GM21717 (cell line): ENCODE results near the gene SLC9A4.

Experiments used
- ATAC-seq: cut with Tn5 transposase; IDR thresholded peaks from one replicate; pipeline ENCODE4 v1.9.1; 2021; ENCODE audit warnings: mild to moderate bottlenecking, moderate library complexity; ENCODE audit not compliant: unreplicated experiment

Gene SLC9A4

DNA sequence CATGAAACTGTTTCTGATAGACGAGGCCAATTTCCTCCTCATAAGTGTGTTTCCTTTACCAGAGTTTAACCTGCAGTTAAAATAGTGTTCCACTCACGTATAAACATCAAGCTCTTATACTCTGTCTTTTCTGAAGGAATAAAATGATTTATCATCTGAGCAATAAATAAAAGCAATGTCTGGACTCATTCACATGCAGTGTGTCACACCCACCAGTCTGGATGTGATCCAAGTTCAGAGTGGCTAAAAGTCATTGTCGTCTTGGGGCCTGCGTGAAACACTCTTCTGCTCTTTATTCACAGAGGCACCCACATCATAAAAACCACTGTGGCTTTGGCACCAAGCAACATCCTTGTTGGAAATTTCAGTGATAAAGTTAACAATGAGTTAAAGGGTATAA lies 19.5 kb upstream of the SLC9A4 start:
- ATAC-seq, result no peak

DNA sequence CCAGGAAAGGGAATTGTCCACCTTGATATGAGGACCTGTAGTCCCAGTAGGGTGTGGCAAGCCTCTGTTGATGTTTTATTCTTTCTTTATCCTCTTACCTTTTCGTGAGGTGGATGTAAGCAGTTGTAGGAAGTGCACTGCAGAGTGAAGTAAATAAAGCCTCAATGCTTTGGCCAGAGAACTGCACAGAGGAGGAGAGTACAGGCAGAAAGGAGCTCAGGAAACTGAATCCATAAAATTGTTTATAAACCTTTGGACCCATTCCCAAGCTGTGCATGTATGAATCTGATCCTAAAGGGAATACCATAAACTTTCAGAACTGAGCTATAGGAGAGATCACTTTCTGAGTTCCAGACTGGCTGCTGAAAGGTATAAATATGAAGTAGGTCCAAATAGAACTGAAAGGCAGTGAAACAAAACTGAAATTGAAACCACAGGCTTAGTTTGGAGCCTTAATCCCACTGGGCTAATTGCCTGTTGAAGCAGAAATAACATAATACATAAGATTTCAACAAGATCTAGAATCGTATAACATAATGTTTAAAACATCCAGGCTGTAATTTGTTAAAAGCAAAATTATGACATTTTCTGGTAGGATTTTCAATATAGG lies 17.9 kb upstream of the SLC9A4 start:
- ATAC-seq, result no peak

DNA sequence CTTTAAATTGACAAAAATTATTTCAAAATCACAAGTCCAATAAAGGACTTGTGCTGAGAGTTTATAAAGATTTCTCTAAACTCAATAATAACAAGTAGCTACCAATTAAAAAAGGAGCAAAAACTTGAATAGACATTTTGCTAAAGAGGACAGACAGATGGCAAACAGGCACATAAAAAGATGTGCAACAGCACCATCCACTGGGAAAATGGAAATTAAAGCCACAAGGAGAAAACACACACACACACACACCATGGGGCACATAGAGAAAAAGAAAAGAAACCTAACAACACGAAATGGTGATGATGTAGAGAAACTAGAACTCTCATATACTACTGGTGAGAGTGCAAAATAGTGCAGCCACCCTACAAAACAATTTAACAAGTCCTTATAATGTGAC lies 12.6 kb upstream of the SLC9A4 start:
- no peak for ATAC-seq

DNA sequence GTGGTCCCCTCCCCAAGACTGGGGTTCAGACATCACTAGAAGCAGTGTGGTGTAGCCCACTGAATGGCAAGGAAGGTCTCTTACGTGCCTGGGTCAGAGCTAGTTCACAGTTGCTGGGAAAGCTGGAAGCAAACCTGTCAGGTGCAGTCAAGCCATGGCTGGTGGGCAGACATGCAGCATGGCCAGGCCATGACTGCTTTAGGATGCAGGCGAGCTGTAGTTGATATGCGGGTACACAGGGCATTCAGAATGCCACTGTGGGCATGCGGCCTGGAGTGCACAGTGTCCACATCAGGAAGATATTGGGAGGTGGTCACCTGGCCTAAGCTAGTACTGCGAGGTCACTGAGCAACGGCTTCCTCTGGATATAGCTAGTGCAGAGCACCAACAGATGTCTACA lies 11.8 kb upstream of the SLC9A4 start:
- ATAC-seq, result no peak

DNA sequence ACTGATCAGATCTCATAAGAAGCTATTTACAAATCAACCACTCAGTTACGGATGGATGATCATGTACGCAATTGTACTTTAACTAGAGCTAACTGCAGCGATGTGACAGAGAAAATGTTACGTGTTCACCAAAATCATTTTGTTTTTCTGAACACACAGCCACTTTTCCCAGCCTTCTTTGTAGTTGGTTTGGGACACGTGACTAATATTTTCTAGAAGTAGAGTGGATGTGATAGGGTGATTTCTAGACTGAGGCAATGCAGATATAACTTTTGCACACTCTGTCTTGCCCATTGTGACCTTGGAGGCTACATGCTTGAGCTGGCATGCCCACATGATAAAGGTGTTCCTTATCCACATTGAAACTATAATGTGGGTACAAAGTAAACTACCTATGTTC lies 9.9 kb upstream of the SLC9A4 start:
- no peak for ATAC-seq

DNA sequence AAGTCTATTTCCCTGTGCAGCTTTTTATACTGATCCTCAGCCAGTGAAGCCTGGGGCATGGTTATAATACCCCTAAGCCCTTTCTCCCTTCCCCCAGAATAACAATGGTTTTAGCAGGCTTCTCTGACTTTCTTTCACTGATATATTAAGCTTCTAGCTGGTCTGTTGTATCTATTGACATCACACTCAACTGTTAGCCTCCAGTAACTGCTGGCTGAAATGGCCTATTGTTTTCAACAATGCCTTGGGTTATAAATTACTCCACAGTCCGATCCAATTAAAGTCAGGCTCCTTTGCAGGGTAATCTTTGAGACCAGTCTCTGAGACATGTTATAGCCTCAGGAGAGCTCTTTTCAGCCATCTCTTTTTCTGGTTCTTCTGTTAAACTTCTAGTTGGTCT lies 2.9 kb upstream of the SLC9A4 start:
- ATAC-seq, result no peak

DNA sequence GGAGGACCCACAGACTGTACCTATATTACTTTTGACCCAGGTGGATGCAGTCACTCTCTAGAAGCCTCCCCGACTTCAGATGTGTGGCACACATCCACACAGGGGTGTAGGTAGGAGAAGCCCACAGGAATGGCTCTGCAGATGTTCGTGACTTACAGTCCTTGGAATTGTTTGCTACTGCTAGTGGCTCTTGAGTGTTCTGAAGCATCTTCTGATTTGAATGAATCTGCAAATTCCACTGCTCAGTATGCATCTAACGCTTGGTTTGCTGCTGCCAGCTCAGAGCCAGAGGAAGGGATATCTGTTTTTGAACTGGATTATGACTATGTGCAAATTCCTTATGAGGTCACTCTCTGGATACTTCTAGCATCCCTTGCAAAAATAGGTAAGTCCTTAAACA lies 605 bp downstream of the SLC9A4 start:
- ATAC-seq, result no peak

DNA sequence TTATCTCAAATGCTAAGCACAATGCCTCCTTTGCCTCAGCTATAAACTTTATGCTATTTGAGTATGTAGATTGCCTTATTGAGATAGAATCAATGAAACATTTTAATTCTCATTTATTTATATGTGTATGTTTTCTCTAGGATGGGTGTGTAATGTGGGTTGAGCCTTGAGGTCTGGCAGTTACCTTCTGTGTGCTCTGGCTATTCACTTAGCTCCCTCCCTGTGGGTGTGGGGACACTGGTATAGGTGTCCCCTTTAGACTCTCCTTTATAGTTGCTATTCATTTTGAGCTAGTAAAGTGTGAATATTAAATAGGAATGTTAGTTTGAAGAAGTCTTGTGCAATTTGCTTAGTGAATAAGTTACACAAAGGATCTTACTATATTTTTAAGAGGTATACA lies 1.8 kb downstream of the SLC9A4 start:
- ATAC-seq, result no peak

DNA sequence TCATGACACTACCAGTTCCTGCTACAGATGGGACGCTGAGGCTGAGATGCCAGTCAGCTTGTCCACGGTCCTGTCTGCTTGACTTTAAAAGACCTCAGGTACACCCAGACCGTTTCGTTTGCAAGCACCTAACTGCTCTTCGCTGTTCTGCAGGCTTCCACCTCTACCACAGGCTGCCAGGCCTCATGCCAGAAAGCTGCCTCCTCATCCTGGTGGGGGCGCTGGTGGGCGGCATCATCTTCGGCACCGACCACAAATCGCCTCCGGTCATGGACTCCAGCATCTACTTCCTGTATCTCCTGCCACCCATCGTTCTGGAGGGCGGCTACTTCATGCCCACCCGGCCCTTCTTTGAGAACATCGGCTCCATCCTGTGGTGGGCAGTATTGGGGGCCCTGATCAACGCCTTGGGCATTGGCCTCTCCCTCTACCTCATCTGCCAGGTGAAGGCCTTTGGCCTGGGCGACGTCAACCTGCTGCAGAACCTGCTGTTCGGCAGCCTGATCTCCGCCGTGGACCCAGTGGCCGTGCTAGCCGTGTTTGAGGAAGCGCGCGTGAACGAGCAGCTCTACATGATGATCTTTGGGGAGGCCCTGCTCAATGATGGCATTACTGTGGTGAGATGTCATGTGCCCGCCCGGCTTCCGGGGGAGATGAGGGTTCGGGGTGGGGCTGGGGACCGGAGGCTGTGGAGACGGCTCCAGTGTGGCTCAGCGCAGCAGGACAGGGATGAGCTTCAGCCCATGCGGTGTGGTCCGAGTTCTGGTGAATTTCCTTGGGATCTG lies 5.9 kb downstream of the SLC9A4 start:
- no peak for ATAC-seq

DNA sequence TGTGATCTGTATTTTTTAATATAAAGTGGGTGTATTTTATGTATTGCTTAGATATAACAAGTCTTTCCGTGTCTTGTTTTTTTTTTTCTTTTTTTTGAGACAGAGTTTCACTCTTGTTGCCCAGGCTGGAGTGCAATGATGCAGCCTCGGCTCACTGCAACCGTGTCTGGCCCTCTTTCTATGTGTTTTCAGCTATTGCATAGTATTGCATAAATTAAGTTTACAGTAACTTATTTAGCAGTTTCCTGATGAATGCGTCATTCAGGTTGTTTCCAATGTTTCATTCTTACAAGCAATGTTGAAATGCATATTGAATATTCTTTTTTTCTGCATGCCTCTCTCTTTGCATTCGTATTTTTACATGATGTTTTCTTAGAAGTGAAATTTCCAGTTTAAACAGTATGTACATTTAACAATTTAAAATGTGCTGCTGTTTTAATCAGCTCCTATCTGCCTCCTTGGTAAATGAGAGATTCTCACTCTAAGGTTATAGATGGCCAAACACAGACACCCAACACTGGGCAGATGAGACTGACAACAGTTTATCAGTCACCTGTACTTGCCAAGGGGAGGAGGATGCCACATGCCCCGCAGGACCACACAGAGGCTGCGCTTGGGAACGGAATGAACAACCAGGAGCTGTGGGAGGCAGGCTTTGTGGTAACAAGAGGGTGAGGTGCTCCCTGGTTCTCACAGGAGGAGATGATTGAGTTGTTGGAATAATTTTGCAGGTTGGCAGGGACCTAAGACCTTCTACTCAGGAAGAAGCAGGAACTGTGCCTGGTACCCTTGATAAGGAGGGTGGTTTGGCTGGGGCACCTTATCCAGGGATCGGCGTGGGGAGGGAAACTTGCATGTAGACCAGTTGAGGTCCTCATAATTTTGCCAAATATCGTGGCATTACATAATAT lies 7.5 kb downstream of the SLC9A4 start:
- ATAC-seq, result no peak

DNA sequence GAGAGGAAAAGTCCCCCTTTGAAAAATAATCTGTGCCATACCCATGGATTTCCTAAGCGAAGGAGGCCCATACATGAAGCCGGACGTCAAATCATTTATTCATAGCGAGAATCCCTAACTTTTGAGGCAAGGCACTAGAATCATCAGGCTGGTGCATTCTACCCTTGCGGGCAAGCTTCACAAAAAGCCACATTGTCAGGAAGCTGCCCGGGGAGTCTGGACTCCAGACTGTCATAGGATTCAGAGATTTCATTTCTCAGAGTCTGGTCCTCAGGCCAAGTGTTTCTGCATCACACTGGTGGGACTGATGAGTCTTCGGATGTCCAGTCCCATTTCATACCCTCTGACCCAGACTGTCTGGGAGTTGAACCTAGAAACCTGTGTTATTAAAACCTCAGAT lies 8.9 kb downstream of the SLC9A4 start:
- no peak for ATAC-seq

DNA sequence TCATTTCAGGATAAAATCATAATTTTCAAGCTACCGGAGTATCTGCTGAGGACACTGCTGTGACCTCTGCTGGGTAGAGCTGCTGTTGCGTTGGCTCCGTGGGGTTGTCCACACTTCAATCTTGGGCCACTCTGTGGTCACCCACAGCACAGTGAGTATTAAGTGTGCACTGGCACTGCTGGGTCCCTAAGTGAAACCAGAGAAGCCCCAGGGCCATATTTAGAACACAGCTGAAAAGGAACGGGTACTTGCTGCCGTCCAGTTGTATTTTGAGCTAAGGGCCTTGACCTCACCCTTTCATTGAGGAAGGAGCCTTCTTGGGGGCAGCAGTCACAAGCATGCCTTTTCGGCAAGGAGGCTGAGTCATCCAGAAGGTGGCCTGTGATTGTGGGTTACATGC lies 10.1 kb downstream of the SLC9A4 start:
- ATAC-seq, result no peak

DNA sequence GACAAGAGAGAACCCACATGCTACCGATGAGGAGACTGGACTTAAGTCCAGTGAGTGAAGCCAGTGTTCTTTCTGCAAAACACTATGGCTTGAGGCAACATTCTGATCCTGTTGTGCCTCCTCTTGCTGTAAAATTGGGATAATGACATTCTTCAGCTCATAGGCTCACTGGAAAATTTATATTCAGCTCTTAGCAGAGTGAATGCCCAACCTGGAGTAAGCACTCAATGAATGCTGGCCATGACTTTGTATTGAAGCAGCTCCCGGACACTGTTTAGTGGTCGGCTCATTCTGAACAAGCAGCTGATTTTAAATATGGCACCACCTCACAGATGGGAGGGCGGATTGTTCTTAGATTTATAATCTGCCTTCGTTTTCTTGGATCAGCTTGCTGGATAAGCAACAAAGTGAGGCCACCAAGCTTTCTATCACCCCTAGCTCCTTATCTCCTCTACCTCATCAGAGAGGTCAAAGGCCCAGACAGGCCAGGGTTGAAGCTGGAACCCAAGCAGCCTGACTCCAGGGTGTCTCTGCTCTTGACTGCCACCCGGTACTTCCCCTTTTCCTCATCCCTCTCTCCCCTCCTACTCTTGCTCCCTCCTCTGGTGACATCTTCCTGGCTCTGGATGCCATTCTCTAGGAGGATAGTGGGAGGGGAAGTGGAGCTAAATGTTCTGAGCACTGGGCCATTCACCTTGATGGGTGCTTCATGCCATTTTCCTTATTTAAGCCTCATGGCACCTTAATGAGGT lies 11.5 kb downstream of the SLC9A4 start:
- ATAC-seq, result no peak

DNA sequence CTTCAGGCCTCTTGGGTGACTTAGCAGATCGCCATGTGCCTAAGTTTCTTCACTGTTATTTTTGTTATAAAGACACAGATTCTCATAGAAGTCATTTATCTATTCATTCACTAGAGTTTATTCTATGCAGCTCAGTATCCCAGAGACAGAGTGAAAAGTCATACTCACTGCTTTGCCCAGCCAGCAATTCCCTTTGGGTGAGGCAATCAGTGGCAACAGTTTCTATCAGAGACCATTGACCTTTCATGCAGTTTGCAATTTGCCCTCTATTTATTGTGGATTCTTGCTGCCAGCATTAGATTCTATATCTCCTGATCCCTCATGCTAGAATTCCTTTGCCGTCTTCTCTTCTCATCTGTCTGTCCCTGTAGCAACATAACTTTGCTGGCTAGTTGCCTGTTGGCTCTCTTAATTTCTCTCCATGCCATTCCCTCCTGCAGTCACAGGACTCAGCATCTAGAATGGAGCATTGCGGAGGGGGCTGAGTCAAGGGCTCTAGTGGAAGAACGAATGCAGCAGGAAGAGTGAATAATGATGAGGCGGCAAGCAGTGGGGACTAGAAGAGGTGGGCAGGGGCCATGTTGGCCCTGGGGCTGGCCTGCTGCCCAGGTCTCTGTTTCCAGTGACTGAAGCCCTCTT lies 12.2 kb downstream of the SLC9A4 start:
- no peak for ATAC-seq

DNA sequence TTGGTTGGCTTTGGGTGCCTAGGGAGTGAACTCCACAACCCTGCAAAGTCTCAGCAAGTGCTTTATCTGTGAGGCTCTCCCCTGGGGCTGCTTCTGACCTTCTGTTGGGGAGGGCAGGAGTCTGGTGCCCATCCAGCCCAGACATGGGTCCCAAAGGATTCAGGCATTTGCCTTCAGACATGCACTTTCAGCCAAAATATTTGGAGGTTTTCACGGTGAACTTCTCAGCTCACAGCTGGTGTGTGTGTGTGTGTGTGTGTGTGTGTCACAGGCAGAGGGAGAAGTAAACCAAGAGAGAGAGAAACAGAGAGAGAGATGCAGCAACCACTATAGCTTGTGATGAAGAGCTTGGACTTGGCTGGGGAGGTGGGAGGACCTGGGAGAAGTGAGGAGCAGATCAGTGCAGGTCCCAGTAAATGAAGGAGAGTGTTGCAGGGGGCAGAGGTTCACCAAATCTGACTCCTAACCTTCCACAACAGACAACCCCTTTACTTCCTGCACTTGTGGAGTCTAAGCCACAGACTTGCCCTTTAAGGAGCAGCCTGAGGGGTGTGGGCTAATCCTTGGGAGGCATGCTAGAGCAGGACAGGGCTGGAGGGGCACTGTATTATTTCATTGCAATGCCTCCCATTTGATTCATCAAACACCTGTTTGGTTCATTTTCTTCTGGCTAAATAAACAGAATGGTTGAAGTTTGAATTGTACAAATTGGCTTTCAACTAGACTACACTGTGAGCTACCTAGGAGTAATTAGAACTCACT lies 14.1 kb downstream of the SLC9A4 start:
- no peak for ATAC-seq

DNA sequence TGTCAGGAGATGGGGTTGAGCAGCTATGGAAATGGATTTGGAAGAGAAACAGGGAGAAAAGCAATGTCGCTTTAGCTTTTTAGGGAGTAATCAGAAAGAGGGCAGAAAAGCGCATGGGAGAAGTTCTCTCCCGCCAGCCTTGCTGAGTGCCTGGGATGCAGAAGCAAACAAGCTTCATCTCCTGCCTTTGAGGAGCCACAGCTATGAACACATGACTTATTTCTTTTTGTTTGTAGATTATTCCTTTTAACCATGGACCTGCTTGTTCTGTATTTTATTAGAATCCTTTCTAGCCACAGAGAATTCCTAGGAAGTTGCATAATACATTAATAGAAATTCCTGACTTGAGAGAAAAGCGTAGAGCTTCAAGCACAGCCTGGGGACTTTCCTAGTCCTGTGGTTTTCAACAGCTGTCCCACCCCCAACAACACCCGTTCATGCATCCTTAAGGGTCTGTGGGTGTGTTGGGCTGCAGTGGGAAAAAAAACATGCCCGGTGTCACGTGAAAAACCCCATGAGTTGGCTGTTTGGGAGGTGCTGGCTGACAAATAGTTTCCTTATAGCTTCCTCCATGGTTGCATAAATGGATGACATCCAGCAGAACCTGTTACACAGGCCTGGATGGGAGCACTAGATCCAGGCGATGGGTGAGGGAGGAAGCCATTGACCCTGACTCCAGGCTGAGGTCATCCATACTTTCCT lies 14.9 kb downstream of the SLC9A4 start:
- ATAC-seq, result no peak

DNA sequence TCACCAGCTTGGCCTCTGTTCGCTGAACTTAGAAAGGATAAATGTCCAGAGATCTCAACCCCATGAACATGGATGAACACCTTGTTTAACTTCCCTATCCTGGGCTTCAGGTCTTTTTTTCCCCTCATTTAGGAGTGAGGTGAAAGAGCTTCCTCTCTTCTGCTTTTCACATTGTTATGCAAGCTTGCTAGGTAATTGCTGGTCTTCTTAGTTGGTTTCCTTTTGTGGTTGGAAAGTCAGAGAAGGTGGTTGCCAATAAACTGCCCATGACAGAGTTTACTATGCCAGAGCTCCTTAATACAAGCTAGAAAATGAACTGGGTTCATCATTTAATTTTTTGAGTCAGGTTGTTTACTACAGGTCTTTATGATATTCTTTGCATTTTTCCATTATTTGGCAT lies 16.6 kb downstream of the SLC9A4 start:
- ATAC-seq, result no peak

DNA sequence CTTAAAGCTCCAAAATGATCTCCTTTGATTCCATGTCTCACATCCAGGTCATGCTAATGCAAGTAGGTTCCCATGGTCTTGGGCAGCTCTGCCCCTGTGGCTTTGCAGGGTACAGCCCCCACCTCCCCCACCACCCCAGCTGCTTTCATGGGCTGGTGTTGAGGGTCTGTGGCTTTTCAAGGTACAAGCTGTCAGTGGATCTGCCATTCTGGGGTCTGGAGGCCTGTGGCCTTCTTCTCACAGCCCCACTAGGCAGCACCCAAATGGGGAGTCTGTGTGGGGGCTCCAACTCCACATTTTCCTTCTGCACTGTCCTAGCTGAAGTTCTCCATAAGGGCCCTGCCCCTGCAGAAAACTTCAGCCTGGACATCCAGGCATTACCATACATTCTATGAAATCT lies 19.0 kb downstream of the SLC9A4 start:
- ATAC-seq, result no peak

DNA sequence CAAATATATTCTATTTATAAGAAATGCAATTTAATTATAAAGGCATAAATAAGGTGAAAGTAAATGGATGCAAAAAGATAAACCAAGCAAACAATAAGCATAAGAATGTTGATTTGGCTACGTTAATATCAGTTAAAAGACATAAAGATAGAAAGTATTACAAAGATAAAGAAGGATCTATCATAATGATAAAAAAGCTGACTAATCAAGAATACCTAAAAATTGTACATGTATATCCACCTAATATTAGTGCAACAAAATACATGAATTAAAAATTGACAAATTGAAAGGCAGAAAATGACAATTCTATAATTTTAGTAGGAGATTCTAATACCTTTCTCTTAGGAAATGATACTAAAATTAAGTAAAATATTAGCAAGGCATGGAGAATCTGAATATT lies 21.5 kb downstream of the SLC9A4 start:
- no peak for ATAC-seq
